NB4 (cell line): ENCODE results near the gene C12orf75.

Experiments used
- DNase-seq: peaks from one replicate; pipeline ENCODE4 v3.0.0; 2010; ENCODE audit warnings: low read depth
- H3K4me3 ChIP-seq: one replicate; pipeline ENCODE4 v1.5.1; 2011; ENCODE audit warnings: mild to moderate bottlenecking, low read depth, low read length, moderate library complexity
- MYC ChIP-seq: IDR thresholded peaks from 2 replicates; pipeline ENCODE4 v1.6.1; 2011; ENCODE audit warnings: low read depth, low read length
- POLR2A ChIP-seq: IDR thresholded peaks from 2 replicates; pipeline ENCODE4 v1.6.1; 2011; ENCODE audit warnings: mild to moderate bottlenecking; ENCODE audit not compliant: insufficient read length; ENCODE audit errors: extremely low read depth
- TF ChIP-seq, protein P1 (sequence below): IDR thresholded peaks from 2 replicates; pipeline ENCODE4 v1.6.1; 2011; ENCODE audit warnings: low read depth, low read length
- TF ChIP-seq, protein P2 (sequence below): IDR thresholded peaks from one replicate; pipeline ENCODE4 v1.5.1; 2012; ENCODE audit warnings: low read depth, low read length

C12orf75 gene

DNA sequence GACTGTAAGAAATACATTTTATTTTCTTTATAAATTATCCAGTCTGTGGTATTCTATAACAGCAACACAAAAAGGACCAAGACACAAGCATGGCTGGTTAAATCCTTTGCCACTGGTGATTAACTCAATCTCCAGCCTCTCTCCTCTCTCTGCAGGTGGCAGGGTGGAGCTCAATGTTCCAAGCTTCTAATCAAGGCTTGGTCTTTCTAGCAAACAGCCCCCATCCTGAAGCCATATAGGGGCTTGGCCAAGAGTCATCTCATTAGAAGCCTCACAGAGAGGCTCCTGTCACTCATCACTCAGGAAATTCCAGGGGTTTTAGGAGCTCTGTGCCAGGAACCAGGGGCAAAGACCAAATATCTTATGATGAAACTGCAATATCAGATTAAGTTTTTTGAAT, 12.0 kb downstream of the C12orf75 start:
- TF ChIP-seq MYC (no peak), POLR2A (no peak)
- TF ChIP-seq, protein P1, sequence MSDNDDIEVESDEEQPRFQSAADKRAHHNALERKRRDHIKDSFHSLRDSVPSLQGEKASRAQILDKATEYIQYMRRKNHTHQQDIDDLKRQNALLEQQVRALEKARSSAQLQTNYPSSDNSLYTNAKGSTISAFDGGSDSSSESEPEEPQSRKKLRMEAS = no peak
- TF ChIP-seq, protein P2, sequence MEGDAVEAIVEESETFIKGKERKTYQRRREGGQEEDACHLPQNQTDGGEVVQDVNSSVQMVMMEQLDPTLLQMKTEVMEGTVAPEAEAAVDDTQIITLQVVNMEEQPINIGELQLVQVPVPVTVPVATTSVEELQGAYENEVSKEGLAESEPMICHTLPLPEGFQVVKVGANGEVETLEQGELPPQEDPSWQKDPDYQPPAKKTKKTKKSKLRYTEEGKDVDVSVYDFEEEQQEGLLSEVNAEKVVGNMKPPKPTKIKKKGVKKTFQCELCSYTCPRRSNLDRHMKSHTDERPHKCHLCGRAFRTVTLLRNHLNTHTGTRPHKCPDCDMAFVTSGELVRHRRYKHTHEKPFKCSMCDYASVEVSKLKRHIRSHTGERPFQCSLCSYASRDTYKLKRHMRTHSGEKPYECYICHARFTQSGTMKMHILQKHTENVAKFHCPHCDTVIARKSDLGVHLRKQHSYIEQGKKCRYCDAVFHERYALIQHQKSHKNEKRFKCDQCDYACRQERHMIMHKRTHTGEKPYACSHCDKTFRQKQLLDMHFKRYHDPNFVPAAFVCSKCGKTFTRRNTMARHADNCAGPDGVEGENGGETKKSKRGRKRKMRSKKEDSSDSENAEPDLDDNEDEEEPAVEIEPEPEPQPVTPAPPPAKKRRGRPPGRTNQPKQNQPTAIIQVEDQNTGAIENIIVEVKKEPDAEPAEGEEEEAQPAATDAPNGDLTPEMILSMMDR = no peak
- H3K4me3 ChIP-seq = no peak overlapping the region
- DNase-seq = no peak

DNA sequence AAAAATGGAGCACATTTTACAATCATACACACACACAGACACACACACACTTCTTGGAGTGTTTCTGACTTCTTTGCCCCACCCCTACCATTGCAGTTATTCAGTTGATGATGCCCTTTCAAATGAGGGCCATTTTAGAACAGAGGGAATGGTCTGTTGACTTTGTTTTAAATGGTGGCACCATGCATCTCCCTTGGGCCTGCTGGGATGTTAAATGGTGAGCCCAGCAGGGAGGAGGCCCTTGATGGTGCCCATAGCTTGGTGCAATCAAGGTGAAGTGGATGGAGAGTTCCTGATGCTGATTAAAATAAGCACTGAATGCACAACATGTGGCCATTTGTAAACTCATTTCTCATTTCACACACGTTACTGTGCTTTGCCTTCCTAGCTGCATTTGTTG, 13.3 kb downstream of the C12orf75 start:
- TF ChIP-seq, protein P1 = no peak
- TF ChIP-seq, protein P2 = no peak
- H3K4me3 ChIP-seq = no peak overlapping the region
- no peak for DNase-seq

DNA sequence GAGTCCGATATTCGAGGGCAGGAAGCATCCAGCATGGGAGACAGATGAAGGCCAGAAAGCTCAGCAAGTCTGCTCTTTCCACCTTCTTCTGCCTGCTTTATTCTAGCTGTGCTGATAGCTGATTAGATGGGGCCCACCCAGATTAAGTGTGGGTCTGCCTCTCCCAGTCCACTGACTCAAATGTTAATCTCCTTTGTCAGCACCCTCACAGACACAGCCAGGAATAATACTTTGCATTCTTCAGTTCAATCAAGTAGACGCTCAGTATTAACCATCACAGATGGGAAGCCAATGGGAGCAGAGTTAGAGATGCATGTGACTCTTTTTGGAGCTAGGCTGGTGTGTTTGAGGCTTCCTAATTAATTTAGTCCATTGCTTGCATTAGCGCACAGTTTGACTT, 17.0 kb downstream of the C12orf75 start:
- no peak overlapping the region for H3K4me3 ChIP-seq
- TF ChIP-seq, protein P2 = no peak
- DNase-seq = no peak

DNA sequence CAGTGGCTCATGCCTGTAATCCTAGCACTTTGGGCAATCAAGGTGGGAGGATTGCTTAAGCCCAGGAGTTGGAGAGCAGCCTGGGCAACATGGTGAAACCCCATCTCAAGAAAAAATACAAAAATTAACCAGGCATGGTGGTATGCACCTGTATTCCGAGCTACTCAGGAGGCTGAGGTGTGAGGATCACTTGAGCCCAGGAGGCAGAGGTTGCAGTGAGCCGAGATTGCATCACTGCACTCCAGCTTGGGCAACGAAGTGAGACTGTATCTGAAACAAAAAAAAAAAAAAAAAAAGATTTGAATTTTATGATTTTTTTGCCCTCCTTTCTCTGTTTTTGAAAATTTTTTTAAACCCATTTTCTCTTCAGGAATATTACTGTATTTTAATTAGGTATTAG, 17.7 kb downstream of the C12orf75 start:
- DNase-seq = no peak
- no peak for TF ChIP-seq POLR2A
- TF ChIP-seq, protein P1 = no peak
- TF ChIP-seq MYC = no peak
- TF ChIP-seq, protein P2 = no peak

DNA sequence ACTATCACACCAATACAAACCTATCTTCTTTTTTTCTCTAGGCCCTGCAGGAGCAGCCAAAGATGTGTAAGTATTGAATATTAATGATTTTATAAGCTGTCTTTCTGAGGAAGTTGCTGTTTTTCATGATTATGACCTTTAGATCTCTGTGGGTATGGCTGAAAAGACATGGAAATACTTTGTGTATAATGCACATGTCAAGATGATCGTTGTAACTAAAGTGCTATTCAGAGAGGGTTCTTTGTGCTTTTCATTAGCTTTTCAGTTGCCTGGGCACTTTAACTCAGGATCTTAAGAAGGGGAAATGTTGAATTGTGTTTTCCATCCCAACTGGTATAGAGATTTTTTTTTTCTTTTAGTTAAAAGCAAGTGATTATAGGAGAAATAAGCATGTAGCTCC, 18.1 kb downstream of the C12orf75 start:
- TF ChIP-seq, protein P1 = no peak
- TF ChIP-seq MYC (no peak), POLR2A (no peak)
- TF ChIP-seq, protein P2 = no peak
- no peak for DNase-seq
- no peak overlapping the region for H3K4me3 ChIP-seq

More for the DNA sequence above, 17.7 kb downstream of the C12orf75 start:
- no peak overlapping the region for H3K4me3 ChIP-seq

DNA sequence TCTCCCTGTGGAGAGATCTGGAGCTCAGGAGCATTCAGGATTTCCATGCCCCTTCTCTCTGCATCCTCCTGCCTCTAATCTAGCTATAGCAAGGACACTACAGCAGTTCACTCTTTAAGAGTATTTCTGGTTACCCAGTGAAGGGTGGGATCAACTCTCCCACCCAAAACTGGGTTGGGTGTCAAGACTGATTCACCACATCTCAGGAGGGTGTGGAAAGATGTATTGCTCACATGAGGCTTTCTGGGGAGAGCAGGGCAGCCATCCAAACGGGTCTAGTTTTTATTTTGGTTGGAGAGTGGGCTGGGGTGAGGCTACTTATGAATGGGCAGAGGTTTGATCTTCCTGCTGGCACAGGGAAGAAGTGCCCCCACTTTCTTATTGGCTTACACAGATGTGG, 18.6 kb downstream of the C12orf75 start:
- TF ChIP-seq, protein P2 = no peak
- TF ChIP-seq MYC = no peak
- no peak for TF ChIP-seq POLR2A
- TF ChIP-seq, protein P1 = no peak
- H3K4me3 ChIP-seq = no peak overlapping the region
- DNase-seq = no peak
